Stimulated activated CD4-positive, alpha-beta T cell treated with anti-CD3 and anti-CD28 coated beads, Interleukin-4, amount 100 ng/mL, for 1 hour (primary cell): Measurements from ENCODE around the gene LRFN2.

Source experiments
- DNase-seq: peaks from one replicate; pipeline ENCODE4 v3.0.0-alpha.2; 2020

LRFN2 gene

GRCh38 chr6:40509716-40510260 is 77.4 kb downstream of the LRFN2 start:
- DNase-seq, result no peak

GRCh38 chr6:40509086-40509485 is 78.1 kb downstream of the LRFN2 start:
- no peak for DNase-seq

DNA sequence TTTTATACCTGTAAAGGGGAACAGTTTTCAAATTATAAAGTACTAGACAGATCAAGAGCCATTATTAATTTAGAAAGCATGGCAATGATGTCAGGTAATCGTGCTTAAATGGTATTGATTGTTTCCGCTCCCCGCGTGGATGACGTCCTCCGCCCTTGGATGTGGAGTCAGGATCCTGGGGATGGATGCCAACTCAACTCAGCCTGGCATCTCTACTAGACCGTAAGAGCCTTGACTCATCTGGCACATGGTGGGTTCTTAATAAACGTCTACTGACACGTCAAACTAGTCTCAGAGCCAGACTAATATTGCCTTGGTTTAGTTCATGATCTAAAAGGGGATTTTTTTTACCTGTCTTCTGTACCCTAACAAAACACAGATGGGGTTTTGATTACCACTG is 80.2 kb downstream of the LRFN2 start:
- no peak for DNase-seq

DNA sequence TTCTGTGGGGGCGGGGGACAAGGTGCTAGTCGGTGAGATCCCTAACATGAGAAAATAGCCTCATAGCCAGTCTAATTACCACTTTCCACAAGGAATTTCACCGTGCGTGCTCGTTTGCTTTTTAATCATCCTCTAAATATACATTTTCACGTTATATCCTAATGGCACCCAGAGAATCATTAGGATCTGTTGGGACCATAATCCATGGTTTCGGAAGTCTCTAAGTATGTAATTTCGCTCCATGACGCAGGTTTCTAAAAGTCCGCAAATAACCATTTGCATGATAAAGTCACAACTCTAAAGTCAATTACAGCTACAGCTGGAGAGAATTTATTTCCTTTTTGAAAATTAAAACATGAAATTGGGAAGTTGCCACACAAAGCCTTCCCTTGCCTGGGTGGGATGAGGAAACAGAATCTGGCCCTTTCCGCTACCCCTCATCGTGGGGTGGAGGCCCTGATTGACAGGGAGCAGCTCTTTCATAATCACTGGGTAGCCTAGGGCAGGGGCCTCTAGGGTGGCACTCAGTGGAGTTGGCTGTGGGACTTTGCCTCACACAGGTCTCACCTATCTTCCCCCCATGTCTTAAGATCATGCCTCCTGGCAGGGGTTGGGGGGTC is 81.9 kb downstream of the LRFN2 start:
- no peak for DNase-seq

DNA sequence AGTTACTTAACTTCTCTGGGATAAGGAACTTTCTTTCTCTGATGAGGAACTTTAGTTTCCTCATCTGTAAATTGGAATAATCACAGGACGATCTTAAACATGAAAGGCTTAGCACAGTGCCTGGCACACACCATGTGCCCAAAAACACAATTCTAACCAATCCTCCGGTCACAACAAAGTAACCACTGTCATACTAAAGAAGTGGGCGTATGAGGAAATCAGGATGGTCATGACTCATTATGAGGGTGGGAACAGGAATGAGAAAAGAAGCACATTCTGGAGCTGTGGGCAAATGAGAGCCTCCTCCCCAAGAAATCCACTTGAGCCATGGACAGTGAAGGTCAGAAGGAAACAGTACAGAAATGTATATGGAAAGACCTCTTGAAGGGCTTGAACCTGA is 82.9 kb downstream of the LRFN2 start:
- no peak for DNase-seq

DNA sequence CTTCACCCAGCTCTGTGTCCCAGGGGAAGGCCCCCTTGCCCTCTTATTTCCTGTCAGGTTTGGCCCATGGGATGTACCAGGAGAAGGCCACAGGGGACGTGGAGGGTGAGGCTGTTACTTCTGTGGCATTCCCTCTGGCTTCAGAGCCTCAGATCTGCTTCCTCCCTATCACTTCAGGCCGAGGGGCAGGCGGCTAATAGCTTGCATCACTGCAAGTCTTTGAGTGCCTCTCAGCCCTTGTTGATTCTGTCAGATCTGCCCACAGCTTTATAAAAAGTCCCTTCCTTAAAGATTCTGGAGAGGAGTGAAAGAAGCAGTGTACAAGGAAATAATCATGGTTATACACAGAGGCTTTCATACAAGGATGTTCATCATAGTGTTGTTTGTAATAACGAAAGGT is 86.9 kb downstream of the LRFN2 start:
- no peak for DNase-seq

GRCh38 chr6:40499215-40499614 is 87.9 kb downstream of the LRFN2 start:
- no peak for DNase-seq

DNA sequence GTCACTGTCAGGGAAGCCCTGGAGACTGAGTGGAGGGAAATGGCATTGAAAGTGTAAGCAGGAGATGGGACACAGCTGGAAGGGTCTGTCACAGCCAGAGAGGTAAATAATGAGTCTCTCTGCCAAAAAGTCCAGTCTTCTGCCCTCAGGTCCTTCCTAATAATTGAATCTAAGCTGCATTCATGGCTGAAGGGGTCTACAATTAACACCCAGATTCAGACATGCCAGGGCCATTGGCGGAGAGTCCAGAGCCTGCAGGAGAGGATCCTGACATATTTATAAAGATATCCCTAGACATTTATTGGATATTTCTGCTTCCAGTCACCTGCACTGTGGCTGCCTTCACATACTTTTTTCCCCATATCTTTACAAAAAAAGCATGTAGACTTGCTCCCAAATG is 89.0 kb downstream of the LRFN2 start:
- DNase-seq, result no peak

- DNase-seq, result no peak
These were observed 95.0 kb downstream of the LRFN2 start for GRCh38 chr6:40492187-40492586.

DNA sequence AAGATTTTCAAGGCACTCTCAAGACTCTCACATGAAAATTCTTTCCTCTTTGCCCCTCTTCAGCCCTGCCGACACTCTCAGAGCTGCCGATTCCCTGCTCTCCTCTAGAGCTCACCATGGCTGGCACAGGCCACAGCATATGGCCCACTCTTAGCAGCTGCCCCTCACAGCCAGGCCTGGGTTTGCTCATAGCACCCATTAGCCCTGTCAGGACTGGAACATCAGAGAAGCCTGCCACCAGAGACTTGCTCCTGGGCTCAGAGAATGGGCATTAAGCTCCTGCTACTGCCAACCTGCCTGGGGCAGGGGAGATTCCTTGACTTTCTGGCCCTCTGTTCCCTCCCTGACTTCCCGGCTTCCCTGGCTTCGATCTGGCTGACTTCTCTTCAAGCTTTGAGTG is 96.7 kb downstream of the LRFN2 start:
- no peak for DNase-seq

- DNase-seq, result no peak
These were observed 97.4 kb downstream of the LRFN2 start for GRCh38 chr6:40489798-40490197.

- no peak for DNase-seq
These were observed 100.6 kb downstream of the LRFN2 start for GRCh38 chr6:40486576-40486975.

- DNase-seq, result no peak
These were observed 101.4 kb downstream of the LRFN2 start for GRCh38 chr6:40485795-40486194.

DNA sequence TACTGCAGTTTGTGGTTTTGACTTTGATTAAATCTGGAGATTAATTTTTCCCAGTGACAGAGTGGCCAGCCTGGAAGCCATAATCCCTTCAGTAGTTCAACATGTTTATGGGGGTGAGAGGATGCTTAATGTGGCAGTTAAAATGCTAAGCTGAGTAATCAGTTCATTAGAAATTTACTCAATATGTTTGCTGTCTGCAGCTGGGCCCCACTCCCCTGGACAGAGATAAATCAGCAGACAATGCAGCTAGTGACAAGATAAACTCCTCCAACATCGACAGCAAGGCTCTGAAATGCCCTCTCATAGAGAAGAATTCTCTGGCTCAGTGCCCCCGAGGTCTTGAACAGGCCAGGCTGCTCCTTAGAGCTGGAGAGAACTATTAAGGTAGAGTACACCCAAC is 101.9 kb downstream of the LRFN2 start:
- no peak for DNase-seq

DNA sequence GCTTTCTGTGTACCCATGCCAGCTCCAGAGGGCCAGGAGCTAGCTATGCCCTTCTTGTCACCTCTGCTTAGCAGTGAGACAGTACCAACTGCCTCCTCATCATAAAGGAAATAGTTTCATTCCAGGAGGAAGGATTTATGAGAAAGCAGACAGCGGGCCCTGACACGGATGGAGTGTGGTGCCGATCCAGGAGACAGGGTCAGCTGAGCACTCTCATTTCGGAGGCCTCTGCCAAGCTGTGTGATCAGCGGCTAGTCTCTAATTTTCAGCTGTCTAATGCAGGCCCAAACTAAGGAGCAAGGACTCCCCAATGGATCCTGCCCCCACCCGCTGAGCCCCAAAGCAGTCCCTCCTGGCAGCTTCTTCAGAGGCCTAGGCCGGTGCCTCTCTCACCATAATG is 103.1 kb downstream of the LRFN2 start:
- no peak for DNase-seq

GRCh38 chr6:40482532-40482931 is 104.6 kb downstream of the LRFN2 start:
- DNase-seq, result no peak

- DNase-seq, result no peak
These were observed 106.5 kb downstream of the LRFN2 start for GRCh38 chr6:40480678-40481077.

DNA sequence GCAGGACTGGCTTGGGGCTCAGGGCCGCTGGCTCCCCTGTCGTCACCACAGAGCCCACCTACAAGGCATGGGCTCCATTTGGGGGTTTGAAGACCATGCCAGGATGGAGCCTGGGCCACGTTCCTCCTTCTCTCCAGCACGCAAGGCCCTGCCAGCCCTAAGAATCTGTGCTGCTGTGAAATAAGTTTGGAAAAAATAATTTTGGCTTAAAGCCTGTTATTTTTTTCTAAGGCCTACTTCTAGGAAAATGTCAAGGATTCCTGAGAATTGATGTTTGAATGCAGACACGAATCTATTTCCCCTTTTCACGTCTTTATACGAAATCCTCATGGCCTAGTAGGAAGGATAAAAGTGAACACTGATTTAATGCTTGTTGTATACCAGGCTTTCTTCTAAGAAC is 107.5 kb downstream of the LRFN2 start:
- DNase-seq, result no peak

GRCh38 chr6:40477246-40478126 is 109.7 kb downstream of the LRFN2 start:
- no peak for DNase-seq

GRCh38 chr6:40476673-40477072 is 110.5 kb downstream of the LRFN2 start:
- no peak for DNase-seq

- no peak for DNase-seq
These were observed 112.2 kb downstream of the LRFN2 start for GRCh38 chr6:40474937-40475336.

DNA sequence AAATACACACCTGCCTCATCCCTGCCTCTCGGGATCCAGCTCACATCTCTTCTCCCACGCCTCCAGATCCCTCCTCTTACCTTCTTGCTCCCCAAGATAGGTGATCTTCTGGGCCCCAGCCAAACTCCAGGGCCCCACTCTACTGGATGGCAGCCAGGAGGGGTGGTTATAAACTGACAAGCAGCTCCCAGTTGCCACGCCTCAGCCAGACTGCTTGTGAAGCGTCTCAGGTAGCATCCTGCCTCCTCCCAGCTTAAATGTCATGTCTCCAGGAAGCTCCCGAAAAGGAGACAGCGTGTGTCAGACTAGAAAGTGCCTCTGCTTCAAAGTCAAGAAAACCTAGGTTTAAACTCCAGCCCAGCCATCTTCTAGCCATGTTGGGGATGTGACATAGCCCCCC is 114.1 kb downstream of the LRFN2 start:
- DNase-seq, result no peak

- DNase-seq, result no peak
These were observed 114.8 kb downstream of the LRFN2 start for GRCh38 chr6:40472353-40472752.

GRCh38 chr6:40471243-40471642 is 115.9 kb downstream of the LRFN2 start:
- DNase-seq, result no peak
